Upper lobe of right lung (tissue), 1 donor: Measurements from ENCODE around the gene NELL1. TPM values are rescaled to one million over a fixed set of nuclear protein-coding genes. Genes with fewer than 3 reads are reported as not detected.

Experiments used
- ATAC-seq: fragments of 200-7000 bp; cut with Tn5 transposase; one replicate; pipeline ENCODE4 v1.9.1; 2020; ENCODE audit warnings: mild to moderate bottlenecking, moderate library complexity
- DNase-seq: peaks from one replicate; pipeline ENCODE4 v3.0.0-alpha.2; 2020
- H3K27ac ChIP-seq: fragments of 200-600 bp; one replicate; pipeline ENCODE4 v1.8.0; 2022
- H3K27me3 ChIP-seq: fragments of 200-600 bp; one replicate; pipeline ENCODE4 v1.8.0; 2022; ENCODE audit warnings: mild to moderate bottlenecking
- H3K36me3 ChIP-seq: fragments of 200-600 bp; one replicate; pipeline ENCODE4 v1.8.0; 2022
- H3K4me1 ChIP-seq: fragments of 200-600 bp; one replicate; pipeline ENCODE4 v1.8.0; 2022
- H3K4me3 ChIP-seq: fragments of 200-600 bp; one replicate; pipeline ENCODE4 v1.8.0; 2022; ENCODE audit warnings: mild to moderate bottlenecking
- H3K9me3 ChIP-seq: fragments of 200-600 bp; one replicate; pipeline ENCODE4 v1.8.0; 2022
- intact Hi-C: fragments of 100-400 bp; cut with DNase I; formaldehyde crosslinking; loops from one replicate; pipeline ENCODE4 v1.11.0; 2022
- total RNA-seq: library from RNA; stranded (reverse); fragmentation: NEBNext Ultra II Directional; extraction: Animal tissue kit (Norgen Biotek cat#: 25700); gene quantifications from one replicate; pipeline ENCODE4 v1.2.1, GENCODE V29; 2021
- TF ChIP-seq, protein P1 (sequence below): fragments of 200-600 bp; IDR thresholded peaks from one replicate; pipeline ENCODE4 v1.8.0; 2022; ENCODE audit warnings: antibody characterized with exemption
- donor health status: DM: no; HTN: yes; CAD: no; lungs with severe emphysema.

The NELL1 gene
- total RNA-seq, 1 donor from 2014 or later, result not detected

DNA sequence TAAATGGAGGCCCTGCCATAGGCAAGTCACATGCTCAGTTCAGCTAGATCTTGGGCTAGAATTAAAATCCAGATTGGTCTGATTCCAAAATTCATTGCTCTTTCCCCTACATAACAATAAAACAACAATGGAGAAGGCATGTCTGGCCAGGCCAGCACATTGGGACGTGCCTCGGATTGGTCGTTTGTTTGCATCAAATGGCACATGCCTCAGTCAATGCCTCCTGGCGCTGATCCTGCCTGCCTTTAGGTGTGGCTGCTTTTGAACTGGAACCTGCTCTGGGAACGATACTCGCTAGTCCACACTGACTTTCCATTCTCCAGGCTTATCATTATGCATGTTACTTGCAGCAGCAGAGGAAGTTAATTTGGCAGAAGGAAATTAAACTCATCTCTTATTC is 322.1 kb downstream of the NELL1 start:
- H3K9me3 ChIP-seq, result no peaks in the 10 kb centered on the region
- ATAC-seq (no peak), DNase-seq (no peak)
- intact Hi-C loops, result no loop called here
- H3K4me3 ChIP-seq, result no peak overlapping the region
- H3K27me3 ChIP-seq, result no peaks in the 10 kb centered on the region
- H3K27ac ChIP-seq, result no peak overlapping the region
- TF ChIP-seq, protein P1, sequence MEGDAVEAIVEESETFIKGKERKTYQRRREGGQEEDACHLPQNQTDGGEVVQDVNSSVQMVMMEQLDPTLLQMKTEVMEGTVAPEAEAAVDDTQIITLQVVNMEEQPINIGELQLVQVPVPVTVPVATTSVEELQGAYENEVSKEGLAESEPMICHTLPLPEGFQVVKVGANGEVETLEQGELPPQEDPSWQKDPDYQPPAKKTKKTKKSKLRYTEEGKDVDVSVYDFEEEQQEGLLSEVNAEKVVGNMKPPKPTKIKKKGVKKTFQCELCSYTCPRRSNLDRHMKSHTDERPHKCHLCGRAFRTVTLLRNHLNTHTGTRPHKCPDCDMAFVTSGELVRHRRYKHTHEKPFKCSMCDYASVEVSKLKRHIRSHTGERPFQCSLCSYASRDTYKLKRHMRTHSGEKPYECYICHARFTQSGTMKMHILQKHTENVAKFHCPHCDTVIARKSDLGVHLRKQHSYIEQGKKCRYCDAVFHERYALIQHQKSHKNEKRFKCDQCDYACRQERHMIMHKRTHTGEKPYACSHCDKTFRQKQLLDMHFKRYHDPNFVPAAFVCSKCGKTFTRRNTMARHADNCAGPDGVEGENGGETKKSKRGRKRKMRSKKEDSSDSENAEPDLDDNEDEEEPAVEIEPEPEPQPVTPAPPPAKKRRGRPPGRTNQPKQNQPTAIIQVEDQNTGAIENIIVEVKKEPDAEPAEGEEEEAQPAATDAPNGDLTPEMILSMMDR, result no peak
- no peaks in the 10 kb centered on the region for H3K4me1 ChIP-seq
- no peaks in the 10 kb centered on the region for H3K36me3 ChIP-seq

DNA sequence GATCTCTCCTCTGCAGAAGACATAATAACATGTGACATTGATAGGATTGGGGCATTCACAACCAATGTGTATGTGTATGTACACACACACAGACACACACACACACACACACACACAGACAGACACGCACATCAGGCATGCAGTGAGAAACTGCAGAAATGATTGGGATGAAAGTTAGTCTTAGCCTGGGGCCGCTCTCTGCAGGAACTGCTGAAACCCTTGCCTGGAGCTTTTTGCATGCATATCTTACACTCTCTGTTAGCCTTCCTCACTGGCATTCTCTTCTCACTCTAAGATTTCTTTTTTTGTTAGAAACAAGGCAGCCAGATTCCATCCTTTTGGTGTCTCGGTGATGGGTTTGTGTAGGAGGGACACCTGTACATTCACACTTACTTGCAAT is 337.9 kb downstream of the NELL1 start:
- ATAC-seq (no peak), DNase-seq (no peak)
- Histone ChIP-seq H3K36me3 (no peaks in the 10 kb centered on the region), H3K4me1 (no peaks in the 10 kb centered on the region), H3K4me3 (no peak overlapping the region), H3K27ac (no peak overlapping the region), H3K27me3 (no peaks in the 10 kb centered on the region), H3K9me3 (no peaks in the 10 kb centered on the region)
- TF ChIP-seq, protein P1, result no peak
- intact Hi-C loops, result no loop called here

DNA sequence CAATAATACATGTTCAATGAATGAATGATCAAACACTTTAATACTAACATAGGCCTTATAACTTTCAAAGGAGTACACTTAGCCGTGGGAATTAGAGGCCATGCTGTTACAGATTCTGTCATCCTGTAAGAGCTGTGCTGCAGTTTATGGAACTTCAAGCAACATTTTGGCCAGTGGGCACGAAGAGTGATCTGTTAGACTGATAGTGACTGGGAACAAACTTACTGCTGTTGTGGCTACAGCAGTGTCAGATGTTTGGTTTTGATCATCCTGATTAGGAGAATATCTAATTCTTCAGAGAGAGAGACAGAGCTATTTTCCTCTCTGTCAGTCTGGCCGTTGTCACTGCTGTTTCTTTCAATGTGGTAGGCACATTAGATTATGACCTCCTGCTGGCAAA is 348.9 kb downstream of the NELL1 start:
- TF ChIP-seq, protein P1, result no peak
- no peaks in the 10 kb centered on the region for H3K36me3 ChIP-seq
- intact Hi-C loops, result no loop called here
- no peak for ATAC-seq
- no peak for DNase-seq
- no peaks in the 10 kb centered on the region for H3K4me1 ChIP-seq
- no peaks in the 10 kb centered on the region for H3K27me3 ChIP-seq
- H3K27ac ChIP-seq, result no peak overlapping the region
- H3K4me3 ChIP-seq, result no peak overlapping the region
- H3K9me3 ChIP-seq, result no peaks in the 10 kb centered on the region

DNA sequence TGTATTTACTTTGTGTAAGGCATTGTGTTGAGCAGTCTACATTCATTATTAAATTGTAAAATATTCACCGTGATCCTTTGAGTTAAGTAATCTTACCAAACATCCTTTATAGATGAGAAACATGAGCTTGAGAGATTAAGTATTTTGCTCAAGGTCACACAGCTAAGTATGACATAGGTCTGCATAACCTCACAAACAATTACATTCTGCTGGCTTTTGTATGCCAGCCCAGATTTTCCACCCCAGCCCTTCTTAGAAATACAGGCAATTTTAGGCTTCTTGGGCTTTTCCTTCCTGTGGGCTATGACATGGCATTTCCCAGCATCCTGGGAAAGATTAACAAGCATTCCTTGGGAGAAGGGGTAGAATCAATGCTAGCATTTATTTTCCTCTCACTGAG is 357.3 kb downstream of the NELL1 start:
- ATAC-seq, result no peak
- intact Hi-C loops, result no loop called here
- DNase-seq, result no peak

DNA sequence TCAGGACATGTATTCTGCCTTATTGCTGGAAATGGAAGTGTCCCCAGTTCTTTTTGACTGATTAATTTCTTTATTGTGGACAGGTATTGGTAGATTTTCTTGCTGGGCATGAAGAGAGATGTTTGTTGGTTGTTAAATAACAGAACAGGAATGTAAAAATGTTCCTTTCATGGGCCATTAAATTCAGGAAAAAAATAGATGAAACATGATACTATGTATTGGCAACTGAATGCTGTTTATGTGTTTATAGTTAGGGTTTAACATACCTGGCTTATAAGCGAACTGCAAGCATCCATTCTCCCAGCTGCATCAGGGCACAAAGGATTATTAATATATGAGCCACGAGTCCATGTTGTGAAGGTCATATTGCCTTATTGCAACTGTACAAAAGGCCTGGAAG is 368.5 kb downstream of the NELL1 start:
- ATAC-seq (no peak), DNase-seq (no peak)
- intact Hi-C loops, result no loop called here
- TF ChIP-seq, protein P1, result no peak
- Histone ChIP-seq H3K36me3 (no peaks in the 10 kb centered on the region), H3K27me3 (no peaks in the 10 kb centered on the region), H3K27ac (no peak overlapping the region), H3K4me3 (no peak overlapping the region), H3K4me1 (no peaks in the 10 kb centered on the region), H3K9me3 (no peaks in the 10 kb centered on the region)

More for the DNA sequence above, 357.3 kb downstream of the NELL1 start:
- Histone ChIP-seq H3K27ac (no peak overlapping the region), H3K36me3 (no peaks in the 10 kb centered on the region), H3K4me1 (no peaks in the 10 kb centered on the region), H3K9me3 (no peaks in the 10 kb centered on the region), H3K4me3 (no peak overlapping the region), H3K27me3 (no peaks in the 10 kb centered on the region)
- TF ChIP-seq, protein P1, result no peak

DNA sequence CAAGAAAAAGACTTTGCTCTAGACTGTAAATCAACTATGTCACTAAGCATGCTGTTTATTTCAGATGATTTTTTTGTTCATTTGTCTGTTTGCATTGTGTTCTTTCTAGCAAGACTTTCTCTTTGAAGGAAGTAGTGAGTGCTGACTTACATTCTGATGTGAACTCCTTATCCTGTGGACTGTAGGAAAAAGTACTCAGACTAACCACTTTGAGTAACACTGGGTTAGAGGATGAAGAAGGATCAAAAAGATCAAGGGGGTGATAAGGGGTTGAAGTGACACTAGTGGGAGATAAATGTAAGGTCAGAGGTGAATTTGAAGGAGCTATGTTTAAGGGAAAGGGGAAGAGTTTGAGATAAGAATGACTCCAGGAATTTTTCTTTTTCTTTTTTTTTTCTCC is 369.4 kb downstream of the NELL1 start:
- H3K9me3 ChIP-seq, result no peaks in the 10 kb centered on the region
- H3K27me3 ChIP-seq, result no peaks in the 10 kb centered on the region
- TF ChIP-seq, protein P1, result no peak
- H3K36me3 ChIP-seq, result no peaks in the 10 kb centered on the region
- no peak overlapping the region for H3K27ac ChIP-seq
- no peaks in the 10 kb centered on the region for H3K4me1 ChIP-seq
- intact Hi-C loops, result no loop called here
- H3K4me3 ChIP-seq, result no peak overlapping the region
- no peak for ATAC-seq
- no peak for DNase-seq
